KMS-11 (cell line): ENCODE measurements around the gene TLR6.

Experiments
- H2AFZ ChIP-seq: fragments of 200-600 bp; sonication (generic); 2 replicates; pipeline ENCODE4 v1.6.1; 2016; ENCODE audit warnings: antibody characterized with exemption, mixed run types, low read depth
- H3K27ac ChIP-seq: fragments of 200-600 bp; sonication (generic); 2 replicates; pipeline ENCODE4 v1.6.1; 2016; ENCODE audit warnings: mild to moderate bottlenecking, mixed run types
- H3K27me3 ChIP-seq: fragments of 200-600 bp; sonication (generic); 2 replicates; pipeline ENCODE4 v1.6.1; 2017; ENCODE audit warnings: mild to moderate bottlenecking, low read depth, mixed run types, moderate library complexity; ENCODE audit not compliant: insufficient read depth
- H3K36me3 ChIP-seq: fragments of 200-600 bp; sonication (generic); 2 replicates; pipeline ENCODE4 v1.6.1; 2017; ENCODE audit warnings: mild to moderate bottlenecking, mixed run types; ENCODE audit not compliant: insufficient read depth
- H3K4me1 ChIP-seq: fragments of 200-600 bp; sonication (generic); 2 replicates; pipeline ENCODE4 v1.6.1; 2016; ENCODE audit warnings: mild to moderate bottlenecking, low read depth, mixed run types; ENCODE audit not compliant: poor library complexity, severe bottlenecking
- H3K4me2 ChIP-seq: fragments of 200-600 bp; sonication (generic); 2 replicates; pipeline ENCODE4 v1.7.0; 2016; ENCODE audit warnings: mild to moderate bottlenecking, mixed run types
- H3K4me3 ChIP-seq: fragments of 200-600 bp; sonication (generic); IDR thresholded peaks from 2 replicates; pipeline ENCODE4 v1.6.1; 2017; ENCODE audit warnings: low read depth, low read length, mixed read lengths; ENCODE audit not compliant: insufficient read depth
- H3K79me2 ChIP-seq: fragments of 200-600 bp; sonication (generic); 2 replicates; pipeline ENCODE4 v1.6.1; 2016; ENCODE audit warnings: low read depth, mixed run types; ENCODE audit not compliant: insufficient read depth
- H3K9ac ChIP-seq: fragments of 200-600 bp; sonication (generic); 2 replicates; pipeline ENCODE4 v1.6.1; 2016; ENCODE audit warnings: mild to moderate bottlenecking, mixed run types
- H4K20me1 ChIP-seq: fragments of 200-600 bp; sonication (generic); 2 replicates; pipeline ENCODE4 v1.6.1; 2016; ENCODE audit warnings: mild to moderate bottlenecking, mixed run types; ENCODE audit not compliant: insufficient read depth
- TF ChIP-seq, protein P1 (sequence below): fragments of 200-600 bp; sonication (generic); conservative IDR thresholded peaks from 2 replicates; pipeline ENCODE4 v1.6.1; 2017; ENCODE audit warnings: low read depth, mild to moderate bottlenecking, antibody characterized with exemption, low read length, moderate library complexity, mixed read lengths

Gene TLR6

GRCh38 chr4:38788317-38788716 lies 68.3 kb downstream of the TLR6 start:
- Histone ChIP-seq H3K36me3 (no peaks in the 10 kb centered on the region), H3K4me2 (no peak overlapping the region), H3K27me3 (no peaks in the 10 kb centered on the region), H3K27ac (no peak overlapping the region), H4K20me1 (no peaks in the 10 kb centered on the region), H3K79me2 (no peaks in the 10 kb centered on the region), H3K9ac (no peak overlapping the region), H2AFZ (no peak overlapping the region), H3K4me1 (no peaks in the 10 kb centered on the region), H3K4me3 (no peak overlapping the region)
- TF ChIP-seq, protein P1, sequence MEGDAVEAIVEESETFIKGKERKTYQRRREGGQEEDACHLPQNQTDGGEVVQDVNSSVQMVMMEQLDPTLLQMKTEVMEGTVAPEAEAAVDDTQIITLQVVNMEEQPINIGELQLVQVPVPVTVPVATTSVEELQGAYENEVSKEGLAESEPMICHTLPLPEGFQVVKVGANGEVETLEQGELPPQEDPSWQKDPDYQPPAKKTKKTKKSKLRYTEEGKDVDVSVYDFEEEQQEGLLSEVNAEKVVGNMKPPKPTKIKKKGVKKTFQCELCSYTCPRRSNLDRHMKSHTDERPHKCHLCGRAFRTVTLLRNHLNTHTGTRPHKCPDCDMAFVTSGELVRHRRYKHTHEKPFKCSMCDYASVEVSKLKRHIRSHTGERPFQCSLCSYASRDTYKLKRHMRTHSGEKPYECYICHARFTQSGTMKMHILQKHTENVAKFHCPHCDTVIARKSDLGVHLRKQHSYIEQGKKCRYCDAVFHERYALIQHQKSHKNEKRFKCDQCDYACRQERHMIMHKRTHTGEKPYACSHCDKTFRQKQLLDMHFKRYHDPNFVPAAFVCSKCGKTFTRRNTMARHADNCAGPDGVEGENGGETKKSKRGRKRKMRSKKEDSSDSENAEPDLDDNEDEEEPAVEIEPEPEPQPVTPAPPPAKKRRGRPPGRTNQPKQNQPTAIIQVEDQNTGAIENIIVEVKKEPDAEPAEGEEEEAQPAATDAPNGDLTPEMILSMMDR, result no peak

DNA sequence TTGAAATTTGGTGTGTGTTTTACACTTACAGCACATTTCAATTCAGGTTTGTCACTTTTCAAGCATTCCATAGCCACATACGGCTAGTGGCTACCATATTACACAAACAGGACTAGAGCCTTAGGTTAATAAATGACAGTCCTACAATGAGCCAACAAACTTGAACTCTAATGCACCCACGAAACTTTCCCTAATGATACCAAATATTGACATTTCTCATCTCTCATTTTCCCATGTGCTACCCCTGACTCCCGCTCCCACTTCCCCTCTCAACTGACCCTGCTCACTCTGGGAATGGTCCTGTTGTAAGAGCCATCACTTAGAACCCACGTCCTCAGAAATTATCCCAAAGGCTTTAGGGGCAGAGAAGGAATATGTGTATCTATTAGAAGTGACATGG lies 68.9 kb downstream of the TLR6 start:
- Histone ChIP-seq H3K79me2 (no peaks in the 10 kb centered on the region), H4K20me1 (no peaks in the 10 kb centered on the region), H2AFZ (no peak overlapping the region), H3K4me2 (no peak overlapping the region), H3K27ac (no peak overlapping the region), H3K4me1 (no peaks in the 10 kb centered on the region), H3K27me3 (no peaks in the 10 kb centered on the region), H3K36me3 (no peaks in the 10 kb centered on the region), H3K9ac (no peak overlapping the region), H3K4me3 (no peak overlapping the region)
- TF ChIP-seq, protein P1, result no peak

GRCh38 chr4:38785901-38786402 lies 70.7 kb downstream of the TLR6 start:
- no peak overlapping the region for H2AFZ ChIP-seq

GRCh38 chr4:38785041-38785790 lies 71.4 kb downstream of the TLR6 start:
- H4K20me1 ChIP-seq, result no peaks in the 10 kb centered on the region
- TF ChIP-seq, protein P1, result no peak
- no peaks in the 10 kb centered on the region for H3K27me3 ChIP-seq
- no peak overlapping the region for H3K4me3 ChIP-seq
- H3K9ac ChIP-seq, result no peak overlapping the region
- H2AFZ ChIP-seq, result no peak overlapping the region
- no peak overlapping the region for H3K4me2 ChIP-seq
- H3K4me1 ChIP-seq, result no peaks in the 10 kb centered on the region
- H3K79me2 ChIP-seq, result no peaks in the 10 kb centered on the region
- no peak overlapping the region for H3K27ac ChIP-seq
- no peaks in the 10 kb centered on the region for H3K36me3 ChIP-seq

More at GRCh38 chr4:38785901-38786402, 70.7 kb downstream of the TLR6 start:
- TF ChIP-seq, protein P1, result no peak
- H3K9ac ChIP-seq, result no peak overlapping the region
- H3K4me3 ChIP-seq, result no peak overlapping the region
- no peaks in the 10 kb centered on the region for H3K36me3 ChIP-seq
- H3K4me1 ChIP-seq, result no peaks in the 10 kb centered on the region
- no peak overlapping the region for H3K4me2 ChIP-seq
- no peaks in the 10 kb centered on the region for H3K79me2 ChIP-seq
- no peak overlapping the region for H3K27ac ChIP-seq
- H3K27me3 ChIP-seq, result no peaks in the 10 kb centered on the region
- no peaks in the 10 kb centered on the region for H4K20me1 ChIP-seq
